Measurements from ENCODE around the gene ECHDC3. TPM values are rescaled to one million over a fixed set of nuclear protein-coding genes. Genes with fewer than 3 reads are reported as not detected.

The ECHDC3 gene
- total RNA-seq, 1 experiment from 2014 or later, result 13.0 TPM

DNA sequence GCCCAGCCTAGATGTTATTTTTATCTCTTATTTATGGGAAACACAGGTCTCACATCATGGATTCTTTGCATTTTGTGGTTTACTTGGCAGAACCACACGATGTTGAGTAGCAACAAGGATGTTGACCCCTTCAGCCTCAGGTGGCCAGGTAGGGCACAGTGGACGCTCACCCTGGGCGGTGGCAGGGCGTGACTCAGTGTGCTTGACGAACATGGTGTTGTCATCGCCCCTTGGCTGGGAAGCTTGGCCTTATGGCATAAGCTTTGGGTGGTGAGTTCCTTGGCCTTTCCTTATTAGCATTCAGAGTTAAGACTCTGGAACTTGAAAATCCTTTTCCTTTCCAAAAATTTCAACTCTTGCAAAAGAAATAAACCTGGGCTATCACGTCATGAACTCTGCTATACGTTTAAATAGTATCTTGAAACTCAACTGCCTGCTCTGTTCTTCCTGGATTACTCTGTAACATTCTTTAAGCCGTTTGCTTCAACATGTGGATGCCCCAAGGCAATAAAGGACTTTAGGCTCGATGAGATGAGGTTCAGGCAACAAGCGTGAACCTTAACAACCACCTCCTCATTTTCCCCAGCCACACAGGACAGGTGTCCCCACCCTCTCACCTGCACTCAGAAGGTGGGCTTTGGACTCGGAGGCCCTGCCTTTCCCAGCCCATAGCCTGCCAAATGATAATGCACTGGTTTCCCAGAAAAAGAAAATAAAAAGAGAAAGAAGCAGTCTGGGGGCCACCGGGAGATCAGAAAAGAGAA is 22.5 kb upstream of the ECHDC3 start:
- no peak overlapping the region for H3K4me2 ChIP-seq (ENCODE audit: low read length)
- POLR2A ChIA-PET, result no interaction called here
- no peaks in the 10 kb centered on the region for H4K20me1 ChIP-seq (ENCODE audit: insufficient read depth)
- peaks cover 0 to 6% of the 10 kb centered on the region in 2 experiments; a peak in 1 of 4 replicates for H3K4me1 ChIP-seq (ENCODE audit: control insufficient read depth in 1 of 2, insufficient read depth in 2 of 2, low read length in 2 of 2)
- H3K27ac ChIP-seq (ENCODE audit: low read depth, low read length), result no peak overlapping the region
- H3K9ac ChIP-seq (ENCODE audit: low read length), result no peak overlapping the region
- H3K36me3 ChIP-seq (ENCODE audit: control insufficient read depth in 1 of 2, insufficient read depth in 2 of 2, low read length in 2 of 2), result no peaks in the 10 kb centered on the region
- no peak for DNase-seq (ENCODE audit: low read depth, low spot score)
- H3K4me3 ChIP-seq (replicated peaks in 1 of 2; ENCODE audit: low read depth in 1 of 2, low read length in 2 of 2), result no peak overlapping the region
- intact Hi-C loops (cut with micrococcal nuclease), result no loop called here
- CTCF ChIA-PET, result no interaction called here
- H3K79me2 ChIP-seq (ENCODE audit: insufficient read depth, low read length), result no peaks in the 10 kb centered on the region
- RAD21 ChIA-PET (ENCODE audit: low non-redundant PET in 1 of 2, low total read pairs in 2 of 2, uncharacterized antibody in 2 of 2, unreplicated experiment in 2 of 2), result no interaction called here
- no peaks in the 10 kb centered on the region for H3K27me3 ChIP-seq (ENCODE audit: insufficient read depth, low read length)
- TF ChIP-seq EZH2phosphoT487 (IDR thresholded peaks at IDR 0.05; ENCODE audit: borderline replicate concordance), result no peak
- TF ChIP-seq, protein P1, sequence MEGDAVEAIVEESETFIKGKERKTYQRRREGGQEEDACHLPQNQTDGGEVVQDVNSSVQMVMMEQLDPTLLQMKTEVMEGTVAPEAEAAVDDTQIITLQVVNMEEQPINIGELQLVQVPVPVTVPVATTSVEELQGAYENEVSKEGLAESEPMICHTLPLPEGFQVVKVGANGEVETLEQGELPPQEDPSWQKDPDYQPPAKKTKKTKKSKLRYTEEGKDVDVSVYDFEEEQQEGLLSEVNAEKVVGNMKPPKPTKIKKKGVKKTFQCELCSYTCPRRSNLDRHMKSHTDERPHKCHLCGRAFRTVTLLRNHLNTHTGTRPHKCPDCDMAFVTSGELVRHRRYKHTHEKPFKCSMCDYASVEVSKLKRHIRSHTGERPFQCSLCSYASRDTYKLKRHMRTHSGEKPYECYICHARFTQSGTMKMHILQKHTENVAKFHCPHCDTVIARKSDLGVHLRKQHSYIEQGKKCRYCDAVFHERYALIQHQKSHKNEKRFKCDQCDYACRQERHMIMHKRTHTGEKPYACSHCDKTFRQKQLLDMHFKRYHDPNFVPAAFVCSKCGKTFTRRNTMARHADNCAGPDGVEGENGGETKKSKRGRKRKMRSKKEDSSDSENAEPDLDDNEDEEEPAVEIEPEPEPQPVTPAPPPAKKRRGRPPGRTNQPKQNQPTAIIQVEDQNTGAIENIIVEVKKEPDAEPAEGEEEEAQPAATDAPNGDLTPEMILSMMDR (IDR thresholded peaks at IDR 0.05 in 2 of 3, conservative IDR thresholded peaks at IDR 0.05 in 1 of 3; ENCODE audit: borderline replicate concordance in 1 of 3, insufficient read depth in 1 of 3, low read depth in 2 of 3, low read length in 2 of 3), result no peak
- no peak for TF ChIP-seq YY1 (IDR thresholded peaks at IDR 0.05; ENCODE audit: extremely low read depth, insufficient replicate concordance, low read depth, low read length)
- TF ChIP-seq, protein P2, sequence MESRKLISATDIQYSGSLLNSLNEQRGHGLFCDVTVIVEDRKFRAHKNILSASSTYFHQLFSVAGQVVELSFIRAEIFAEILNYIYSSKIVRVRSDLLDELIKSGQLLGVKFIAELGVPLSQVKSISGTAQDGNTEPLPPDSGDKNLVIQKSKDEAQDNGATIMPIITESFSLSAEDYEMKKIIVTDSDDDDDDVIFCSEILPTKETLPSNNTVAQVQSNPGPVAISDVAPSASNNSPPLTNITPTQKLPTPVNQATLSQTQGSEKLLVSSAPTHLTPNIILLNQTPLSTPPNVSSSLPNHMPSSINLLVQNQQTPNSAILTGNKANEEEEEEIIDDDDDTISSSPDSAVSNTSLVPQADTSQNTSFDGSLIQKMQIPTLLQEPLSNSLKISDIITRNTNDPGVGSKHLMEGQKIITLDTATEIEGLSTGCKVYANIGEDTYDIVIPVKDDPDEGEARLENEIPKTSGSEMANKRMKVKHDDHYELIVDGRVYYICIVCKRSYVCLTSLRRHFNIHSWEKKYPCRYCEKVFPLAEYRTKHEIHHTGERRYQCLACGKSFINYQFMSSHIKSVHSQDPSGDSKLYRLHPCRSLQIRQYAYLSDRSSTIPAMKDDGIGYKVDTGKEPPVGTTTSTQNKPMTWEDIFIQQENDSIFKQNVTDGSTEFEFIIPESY (IDR thresholded peaks at IDR 0.05; ENCODE audit: extremely low read depth, insufficient replicate concordance, low read length), result no peak
- TF ChIP-seq, protein P3, sequence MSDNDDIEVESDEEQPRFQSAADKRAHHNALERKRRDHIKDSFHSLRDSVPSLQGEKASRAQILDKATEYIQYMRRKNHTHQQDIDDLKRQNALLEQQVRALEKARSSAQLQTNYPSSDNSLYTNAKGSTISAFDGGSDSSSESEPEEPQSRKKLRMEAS (IDR thresholded peaks at IDR 0.05), result no peak
- no peak for TF ChIP-seq CEBPB (IDR thresholded peaks at IDR 0.05; ENCODE audit: low read depth)
- no peak for TF ChIP-seq JUND (IDR thresholded peaks at IDR 0.05)
- no peak for TF ChIP-seq POLR2AphosphoS5 (IDR thresholded peaks at IDR 0.05; ENCODE audit: low read depth, low read length)
- no peak for TF ChIP-seq EZH2 (IDR thresholded peaks at IDR 0.05)
- TF ChIP-seq SRF (IDR thresholded peaks at IDR 0.05; ENCODE audit: low read depth), result no peak
- TF ChIP-seq POLR2A (IDR thresholded peaks at IDR 0.05; ENCODE audit: borderline replicate concordance, extremely low read depth, insufficient read depth, insufficient read length), result no peak
- no peak for TF ChIP-seq ZNF274 (IDR thresholded peaks at IDR 0.05; ENCODE audit: low read depth, low read length)
- TF ChIP-seq CBX3 (IDR thresholded peaks at IDR 0.05; ENCODE audit: low read depth), result no peak
- TF ChIP-seq RAD21 (IDR thresholded peaks at IDR 0.05; ENCODE audit: low read depth), result no peak
- no peak for TF ChIP-seq ZFX (IDR thresholded peaks at IDR 0.05)
- TF ChIP-seq FOSL1 (IDR thresholded peaks at IDR 0.05; ENCODE audit: low read depth), result no peak
- TF ChIP-seq, protein P4, sequence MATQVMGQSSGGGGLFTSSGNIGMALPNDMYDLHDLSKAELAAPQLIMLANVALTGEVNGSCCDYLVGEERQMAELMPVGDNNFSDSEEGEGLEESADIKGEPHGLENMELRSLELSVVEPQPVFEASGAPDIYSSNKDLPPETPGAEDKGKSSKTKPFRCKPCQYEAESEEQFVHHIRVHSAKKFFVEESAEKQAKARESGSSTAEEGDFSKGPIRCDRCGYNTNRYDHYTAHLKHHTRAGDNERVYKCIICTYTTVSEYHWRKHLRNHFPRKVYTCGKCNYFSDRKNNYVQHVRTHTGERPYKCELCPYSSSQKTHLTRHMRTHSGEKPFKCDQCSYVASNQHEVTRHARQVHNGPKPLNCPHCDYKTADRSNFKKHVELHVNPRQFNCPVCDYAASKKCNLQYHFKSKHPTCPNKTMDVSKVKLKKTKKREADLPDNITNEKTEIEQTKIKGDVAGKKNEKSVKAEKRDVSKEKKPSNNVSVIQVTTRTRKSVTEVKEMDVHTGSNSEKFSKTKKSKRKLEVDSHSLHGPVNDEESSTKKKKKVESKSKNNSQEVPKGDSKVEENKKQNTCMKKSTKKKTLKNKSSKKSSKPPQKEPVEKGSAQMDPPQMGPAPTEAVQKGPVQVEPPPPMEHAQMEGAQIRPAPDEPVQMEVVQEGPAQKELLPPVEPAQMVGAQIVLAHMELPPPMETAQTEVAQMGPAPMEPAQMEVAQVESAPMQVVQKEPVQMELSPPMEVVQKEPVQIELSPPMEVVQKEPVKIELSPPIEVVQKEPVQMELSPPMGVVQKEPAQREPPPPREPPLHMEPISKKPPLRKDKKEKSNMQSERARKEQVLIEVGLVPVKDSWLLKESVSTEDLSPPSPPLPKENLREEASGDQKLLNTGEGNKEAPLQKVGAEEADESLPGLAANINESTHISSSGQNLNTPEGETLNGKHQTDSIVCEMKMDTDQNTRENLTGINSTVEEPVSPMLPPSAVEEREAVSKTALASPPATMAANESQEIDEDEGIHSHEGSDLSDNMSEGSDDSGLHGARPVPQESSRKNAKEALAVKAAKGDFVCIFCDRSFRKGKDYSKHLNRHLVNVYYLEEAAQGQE (IDR thresholded peaks at IDR 0.05; ENCODE audit: low read depth), result no peak
- TF ChIP-seq ELF1 (IDR thresholded peaks at IDR 0.05; ENCODE audit: borderline replicate concordance, low read depth), result no peak
- no peak for ATAC-seq
- no TSS peak for BruUV-seq (replicated peaks)
- H3K9me3 ChIP-seq (ENCODE audit: control insufficient read depth in 1 of 2, insufficient read depth in 1 of 2, low read depth in 1 of 2, low read length in 2 of 2), result no peaks in the 10 kb centered on the region; a peak in 1 of 4 replicates
- H2AFZ ChIP-seq (ENCODE audit: low read depth, low read length, poor library complexity, severe bottlenecking), result no peak overlapping the region
- no peaks in the 10 kb centered on the region for H3K9me2 ChIP-seq (ENCODE audit: insufficient read depth)
